Activated naive CD4-positive, alpha-beta T cell treated with anti-CD3 and anti-CD28 coated beads for 36 hours (primary cell): ENCODE measurements around the gene CRACR2A. TPM values are rescaled to one million over a fixed set of nuclear protein-coding genes. Genes with fewer than 3 reads are reported as not detected.

ENCODE experiments used
- total RNA-seq, 2 experiments: library from RNA; stranded (reverse); gene quantifications; one replicate each; pipeline ENCODE4 v1.2.3, GENCODE V29; 2021

The CRACR2A gene
- total RNA-seq, 2 experiments from 2014 or later = 19.0 to 20.7 TPM

Other genes starting within 250 kb of the CRACR2A start
- 10 to 100 TPM; 19.9 to 20.7 TPM for gene PARP11, start 120.3 kb upstream of the CRACR2A start, total RNA-seq